HG03039 (cell line): ENCODE data around the gene GYPB.
"Not testable (repeated sequence)": the region's sequence is repeated elsewhere in the genome, so short reads cannot be mapped to it uniquely, and the experiment has no call there.

Experiments
- ATAC-seq: cut with Tn5 transposase; IDR thresholded peaks from one replicate; pipeline ENCODE4 v1.9.1; 2021; ENCODE audit warnings: mild to moderate bottlenecking, moderate library complexity; ENCODE audit not compliant: unreplicated experiment

GYPB gene

DNA sequence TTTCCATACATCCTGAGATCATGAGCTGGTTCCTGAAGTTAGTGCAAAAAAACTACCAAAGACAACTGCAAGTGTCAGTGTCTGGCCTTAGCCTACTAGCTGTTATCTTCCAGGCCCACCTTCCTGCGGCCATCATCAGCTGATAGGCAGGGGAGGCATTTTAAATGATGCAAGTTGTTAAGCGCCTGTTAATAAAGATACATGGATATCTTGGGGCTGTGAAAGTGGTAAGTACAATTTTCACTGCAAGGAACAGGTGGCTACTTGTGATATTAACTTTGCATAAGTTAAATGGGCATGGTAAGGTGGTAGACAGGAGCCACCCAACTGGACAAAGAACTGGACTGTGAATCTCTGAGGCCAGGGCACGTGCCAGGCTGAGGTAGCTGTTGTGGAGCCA is at the start of gene GYPB:
GYPB (minus strand) TSS at position 104 of the 400 bp plus-strand sequence; CDS start at position 11, 93 bp downstream.
- ATAC-seq, result not testable (repeated sequence)

DNA sequence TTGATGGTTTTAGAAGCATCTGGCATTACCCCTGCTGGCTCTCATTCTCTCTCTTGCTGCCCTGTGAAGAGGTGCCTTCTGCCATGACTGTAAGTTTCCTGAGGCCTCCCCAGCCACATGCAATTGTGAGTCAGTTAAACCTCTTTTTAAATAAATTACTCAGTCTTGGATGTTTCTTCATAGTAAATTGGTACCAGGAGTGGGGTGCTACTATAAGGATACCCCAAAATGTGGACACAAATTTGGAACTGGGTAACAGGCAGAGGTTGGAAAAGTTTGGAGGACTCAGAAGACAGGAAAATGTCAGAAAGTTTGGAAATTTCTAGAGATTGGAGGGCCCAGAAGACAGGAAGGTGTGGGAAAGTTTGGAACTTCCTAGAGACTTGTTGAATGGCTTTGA is 42.4 kb upstream of the GYPB start:
- ATAC-seq, result not testable (repeated sequence)

DNA sequence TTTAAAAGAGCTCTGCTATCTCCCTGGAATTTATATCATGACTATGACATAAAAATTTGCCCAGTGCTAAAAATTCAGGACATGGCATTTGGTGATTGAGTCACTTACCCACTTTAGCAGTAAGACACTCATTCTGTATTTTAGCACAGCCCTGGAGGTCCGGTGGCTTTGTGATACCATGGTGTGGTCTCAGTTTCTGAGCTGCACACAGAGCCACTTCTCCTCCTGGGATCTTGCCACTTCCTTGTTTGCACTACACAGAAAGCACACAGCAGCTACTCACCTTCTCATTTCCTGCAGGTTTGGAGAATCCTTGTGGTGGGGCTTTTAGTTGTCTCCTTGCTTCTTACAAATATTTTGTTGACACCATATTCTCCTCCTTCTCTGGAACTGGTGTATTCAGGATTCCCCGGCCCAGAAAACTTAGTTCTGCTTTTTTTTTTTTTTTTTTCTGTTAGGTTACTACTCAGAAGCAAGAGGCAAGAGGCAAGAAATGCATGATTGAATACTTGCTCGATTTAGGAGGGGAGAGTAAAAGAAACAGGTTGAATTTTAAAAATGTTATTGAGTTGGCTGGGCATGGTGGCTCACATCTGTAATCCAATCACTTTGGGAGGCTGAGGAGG is 41.2 kb upstream of the GYPB start:
- not testable (repeated sequence) for ATAC-seq

DNA sequence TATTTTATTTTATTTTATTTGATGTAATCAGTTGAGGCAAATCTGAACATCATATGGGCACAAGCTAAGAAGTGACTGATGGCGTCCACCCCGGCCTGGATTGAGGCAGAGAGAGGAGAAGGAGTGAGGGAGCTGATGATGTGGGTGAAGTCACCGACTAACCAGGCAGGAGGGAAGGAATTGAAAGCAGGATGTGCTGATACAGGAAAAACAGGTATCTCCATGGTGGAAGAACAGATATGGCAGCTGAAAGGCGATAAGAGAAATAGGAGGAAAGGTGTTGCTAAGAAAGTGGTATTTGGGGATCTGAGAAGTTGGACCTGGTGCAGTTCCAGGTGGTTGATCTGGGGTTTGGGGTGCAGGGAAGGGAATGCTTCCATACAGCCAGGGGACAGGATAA is 37.6 kb upstream of the GYPB start:
- ATAC-seq, result no peak

DNA sequence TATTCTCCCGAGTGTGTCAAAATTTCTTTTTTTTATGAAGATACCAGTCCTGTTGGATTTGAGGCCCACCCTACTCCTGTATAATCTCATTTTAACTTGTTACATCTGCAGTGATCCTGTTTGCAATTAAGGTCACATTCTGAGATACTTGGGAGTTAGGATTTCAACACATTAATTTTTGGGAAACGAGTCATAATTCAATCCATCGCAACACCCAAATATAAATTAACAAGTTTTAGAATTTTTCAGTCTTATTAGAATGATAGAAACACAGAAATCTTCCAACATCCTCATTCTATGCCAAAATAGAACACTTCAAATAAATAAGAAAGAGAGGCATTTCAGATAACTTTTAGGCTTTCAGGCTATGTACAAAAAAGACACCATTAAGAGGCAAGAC is 36.2 kb upstream of the GYPB start:
- not testable (repeated sequence) for ATAC-seq

DNA sequence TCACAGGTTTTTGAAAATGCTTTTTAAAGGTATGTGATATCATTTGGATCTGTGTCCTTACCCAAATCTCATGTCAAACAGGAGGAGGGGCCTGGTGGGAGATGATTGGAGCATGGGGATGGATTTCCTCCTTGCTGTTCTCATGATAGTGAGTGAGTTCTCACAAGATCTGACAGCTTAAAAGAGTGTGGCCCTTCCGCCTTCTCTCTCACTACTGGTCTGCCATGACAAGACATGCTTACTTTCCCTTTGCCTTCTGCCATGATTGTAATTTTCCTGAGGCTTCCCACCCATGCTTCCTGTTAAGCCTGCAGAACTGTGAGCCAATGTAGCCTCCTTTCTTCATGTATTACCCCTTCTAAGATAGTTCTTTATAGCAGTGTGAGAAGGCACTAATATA is 32.3 kb upstream of the GYPB start:
- ATAC-seq, result not testable (repeated sequence)

DNA sequence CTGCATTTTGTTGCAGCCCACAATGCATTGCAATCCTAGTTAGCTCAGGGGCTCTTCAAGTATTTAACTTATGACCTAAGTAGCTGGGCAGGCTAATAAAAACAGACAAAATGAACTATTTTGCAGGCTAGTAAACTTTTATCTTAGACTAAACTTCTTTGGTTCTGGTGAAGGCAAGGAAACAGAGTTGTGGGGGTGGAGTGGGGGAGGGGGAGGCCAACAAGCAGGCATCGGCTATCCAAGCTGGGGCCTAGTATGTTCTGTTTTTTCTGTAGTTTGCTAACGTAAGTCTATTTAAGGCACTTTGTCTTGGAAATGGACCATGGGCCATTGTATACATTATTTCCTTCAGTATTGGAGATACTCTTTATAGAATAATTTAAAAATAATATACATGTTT is 31.5 kb upstream of the GYPB start:
- not testable (repeated sequence) for ATAC-seq

DNA sequence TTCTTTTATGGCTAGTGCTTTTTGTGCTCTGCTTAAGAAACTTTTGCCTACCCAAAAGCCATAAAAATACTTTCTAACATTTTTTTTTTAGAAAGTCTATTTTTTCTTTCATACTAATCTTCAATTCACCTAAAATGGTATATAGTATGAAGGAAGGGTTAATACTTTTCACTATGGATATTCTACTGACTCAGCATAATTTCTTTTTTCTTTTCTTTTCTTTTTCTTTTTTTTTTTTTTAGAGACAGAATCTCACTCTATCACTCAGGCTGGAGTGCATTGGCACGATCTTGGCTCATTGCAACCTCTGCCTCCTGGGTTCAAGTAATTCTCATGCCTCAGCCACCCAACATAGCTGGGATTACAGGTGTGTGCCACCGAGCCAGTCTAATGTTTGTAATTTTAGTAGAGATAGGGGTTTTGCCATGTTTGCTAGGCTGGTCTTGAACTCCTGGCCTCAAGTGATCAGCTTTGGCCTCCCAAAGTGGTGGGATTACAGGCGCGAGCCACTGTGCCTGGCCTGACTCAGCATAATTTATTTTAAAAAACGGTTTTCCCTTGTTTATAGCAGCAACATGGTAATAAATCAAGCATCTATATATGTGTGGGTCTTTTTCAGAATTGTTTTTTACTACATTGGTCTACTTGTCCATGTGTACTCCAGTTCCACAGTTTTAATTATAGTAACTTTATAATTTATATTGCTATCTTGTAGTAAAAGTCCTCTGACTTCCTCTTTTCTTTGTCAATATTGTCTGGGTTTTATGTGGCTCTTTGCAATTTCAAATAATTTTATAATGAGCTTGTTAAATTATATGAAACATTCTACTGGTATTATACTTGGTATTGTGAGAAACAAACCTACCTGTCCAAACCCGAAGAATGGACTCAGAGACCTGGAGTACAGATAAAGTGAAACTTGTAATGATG is 30.6 kb upstream of the GYPB start:
- not testable (repeated sequence) for ATAC-seq

DNA sequence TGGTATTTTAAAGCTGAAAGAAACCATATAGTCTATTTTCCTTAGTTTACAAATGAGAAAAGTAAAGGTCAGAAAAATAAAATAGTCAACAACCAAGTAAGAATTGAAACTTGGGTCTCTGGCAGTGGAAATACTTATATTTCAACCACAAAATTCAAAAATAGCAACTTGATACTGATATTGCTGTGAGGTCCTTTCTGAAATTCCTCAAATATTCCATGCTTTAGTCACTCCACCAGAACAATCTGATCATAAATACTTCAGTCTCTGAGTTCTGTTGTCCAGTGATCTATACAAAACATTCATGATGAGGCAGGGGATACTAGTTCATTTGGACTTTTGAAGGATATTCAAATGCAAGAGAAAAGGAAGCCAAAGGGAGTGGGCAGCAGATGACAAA is 25.8 kb upstream of the GYPB start:
- not testable (repeated sequence) for ATAC-seq

DNA sequence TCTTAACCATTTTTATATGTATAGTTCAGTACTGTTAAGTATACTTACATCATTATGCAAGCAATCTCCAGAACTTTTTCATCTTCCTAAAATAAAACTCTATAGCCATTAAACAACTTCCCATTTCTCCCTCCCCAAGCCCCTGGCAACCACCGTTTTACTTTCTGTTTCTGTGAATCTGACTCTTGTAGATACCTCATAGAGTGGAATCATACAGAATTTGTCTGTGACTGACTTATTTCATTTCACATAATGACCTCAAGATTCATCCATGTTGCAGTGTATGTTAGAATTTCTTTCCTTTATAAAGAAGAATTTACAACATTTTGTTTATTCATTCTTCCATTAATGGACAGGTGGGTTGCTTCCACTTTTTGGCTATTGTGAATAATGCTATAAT is 13.4 kb upstream of the GYPB start:
- ATAC-seq, result not testable (repeated sequence)

DNA sequence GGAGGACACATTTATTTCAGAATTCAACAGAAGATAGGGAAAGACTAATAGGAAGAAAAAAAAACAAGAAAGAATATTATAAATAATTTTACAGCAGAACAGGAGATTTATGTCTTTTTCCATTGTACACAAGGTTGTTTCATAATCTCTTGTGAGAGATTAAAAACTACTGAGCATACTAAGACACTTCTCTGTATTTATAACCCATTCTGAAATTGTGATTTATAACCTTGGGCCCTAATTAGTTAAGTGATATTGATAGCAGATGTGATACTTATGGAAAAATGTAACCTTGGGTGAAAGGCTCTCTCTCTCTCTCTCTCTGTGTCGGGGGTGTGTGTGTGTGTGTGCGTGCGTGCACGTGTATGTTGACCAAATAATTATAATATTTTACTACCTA is 12.7 kb upstream of the GYPB start:
- not testable (repeated sequence) for ATAC-seq

DNA sequence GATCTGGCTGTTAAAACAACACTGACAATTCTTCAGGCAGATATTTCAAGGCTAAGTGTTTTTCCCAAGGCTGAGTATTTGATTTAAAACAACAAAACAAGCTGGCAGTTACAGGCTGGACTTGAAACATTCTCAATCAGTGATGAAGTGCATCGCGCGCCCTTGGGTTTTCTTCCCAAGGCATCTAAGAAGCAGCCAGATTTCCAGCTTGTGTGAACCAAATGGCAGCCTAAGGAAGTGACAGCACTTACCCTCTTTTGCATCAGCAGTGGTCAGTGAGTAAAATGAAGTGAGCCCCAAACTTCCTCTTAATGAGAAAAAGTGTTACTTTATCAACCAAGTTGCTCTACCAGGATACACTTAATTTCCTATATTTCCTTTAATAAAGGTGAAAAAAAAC is 12.2 kb upstream of the GYPB start:
- not testable (repeated sequence) for ATAC-seq

DNA sequence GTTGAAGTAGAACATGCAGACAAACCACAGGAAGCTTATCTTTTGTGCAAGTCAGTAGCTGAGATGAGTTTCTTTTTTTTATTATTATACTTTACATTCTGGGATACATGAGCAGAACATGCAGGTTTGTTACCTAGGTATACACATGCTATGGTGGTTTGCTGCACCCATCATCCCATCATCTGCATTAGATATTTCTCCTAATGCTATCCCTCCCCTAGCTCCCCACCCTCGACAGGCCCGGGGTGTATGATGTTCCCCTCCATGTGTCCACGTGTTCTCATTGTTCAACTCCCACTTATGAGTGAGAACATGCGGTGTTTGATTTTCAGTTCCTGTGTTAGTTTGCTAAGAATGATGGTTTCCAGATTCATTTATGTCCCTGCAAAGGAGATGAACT is 11.5 kb upstream of the GYPB start:
- not testable (repeated sequence) for ATAC-seq

DNA sequence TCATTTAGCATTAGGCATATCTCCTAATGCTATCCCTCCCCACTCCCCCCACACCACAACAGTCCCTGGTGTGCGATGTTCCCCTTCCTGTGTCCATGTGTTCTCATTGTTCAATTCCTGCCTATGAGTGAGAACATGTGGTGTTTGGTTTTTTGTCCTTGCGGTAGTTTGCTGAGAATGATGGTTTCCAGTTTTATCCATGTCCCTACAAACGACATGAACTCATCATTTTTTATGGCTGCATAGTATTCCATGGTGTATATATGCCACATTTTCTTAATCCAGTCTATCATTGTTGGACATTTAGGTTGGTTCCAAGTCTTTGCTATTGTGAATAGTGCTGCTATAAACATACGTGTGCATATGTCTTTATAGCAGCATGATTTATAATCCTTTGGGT is 7.5 kb upstream of the GYPB start:
- ATAC-seq, result not testable (repeated sequence)

DNA sequence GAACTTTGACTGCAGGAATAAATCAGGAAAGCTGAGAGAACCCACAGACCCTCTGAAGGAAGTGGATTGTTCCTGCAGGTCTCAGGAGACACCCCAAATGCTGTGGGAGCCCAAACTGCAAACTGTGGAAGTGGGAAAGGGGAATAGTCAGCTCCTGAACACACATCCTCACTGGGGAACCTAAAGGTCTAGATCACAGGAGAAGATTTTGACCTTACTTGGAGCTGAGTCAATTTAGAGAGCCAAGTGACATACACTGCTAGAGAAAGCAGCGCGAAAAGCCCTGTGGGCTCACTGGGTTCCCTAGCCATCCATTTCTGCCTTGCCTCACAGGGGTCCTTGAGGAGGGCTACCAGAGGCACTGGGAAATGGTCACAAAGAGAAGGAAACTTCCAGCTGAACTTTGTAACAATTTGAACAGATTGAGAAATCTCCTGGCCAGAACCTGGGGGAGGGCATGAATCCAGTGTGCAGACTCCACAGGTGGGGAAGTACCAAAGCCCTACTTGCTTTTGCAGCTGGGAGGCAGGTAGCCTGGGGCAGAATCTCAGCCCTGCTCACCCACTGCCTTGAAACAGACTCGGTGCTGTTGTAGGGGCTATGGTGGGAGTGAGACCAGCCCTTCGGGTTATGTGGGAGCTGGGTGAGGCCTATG is 5.3 kb upstream of the GYPB start:
- ATAC-seq, result not testable (repeated sequence)

DNA sequence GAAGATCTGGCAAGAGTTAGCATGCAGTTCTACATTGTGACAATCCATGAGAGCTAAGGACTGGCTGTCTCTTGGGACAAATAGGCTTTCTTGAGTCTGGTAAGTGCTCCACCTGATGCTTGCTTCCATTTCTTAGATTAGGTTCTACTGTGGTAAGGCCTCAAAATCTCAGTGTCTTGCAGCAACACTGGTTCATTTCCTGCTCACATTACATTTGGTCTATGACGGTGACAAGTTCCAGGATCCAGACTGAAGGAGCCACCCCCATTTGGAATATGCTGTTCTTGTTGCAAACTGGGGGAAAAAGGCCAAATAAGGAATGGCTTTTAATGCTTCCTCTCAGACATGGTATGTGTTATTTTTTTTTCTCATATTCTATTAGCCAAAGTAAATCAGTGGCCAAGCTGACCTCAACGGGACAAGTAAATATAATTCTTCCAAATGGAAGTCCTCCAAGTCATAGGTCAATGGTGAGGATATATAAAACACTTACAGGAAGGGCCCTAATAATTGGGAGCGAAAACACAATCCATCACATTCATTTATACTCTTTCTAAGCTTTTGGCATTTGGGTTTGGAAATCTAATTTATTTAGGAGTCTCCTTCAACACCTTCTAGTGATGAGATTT is 3.7 kb upstream of the GYPB start:
- ATAC-seq, result not testable (repeated sequence)

DNA sequence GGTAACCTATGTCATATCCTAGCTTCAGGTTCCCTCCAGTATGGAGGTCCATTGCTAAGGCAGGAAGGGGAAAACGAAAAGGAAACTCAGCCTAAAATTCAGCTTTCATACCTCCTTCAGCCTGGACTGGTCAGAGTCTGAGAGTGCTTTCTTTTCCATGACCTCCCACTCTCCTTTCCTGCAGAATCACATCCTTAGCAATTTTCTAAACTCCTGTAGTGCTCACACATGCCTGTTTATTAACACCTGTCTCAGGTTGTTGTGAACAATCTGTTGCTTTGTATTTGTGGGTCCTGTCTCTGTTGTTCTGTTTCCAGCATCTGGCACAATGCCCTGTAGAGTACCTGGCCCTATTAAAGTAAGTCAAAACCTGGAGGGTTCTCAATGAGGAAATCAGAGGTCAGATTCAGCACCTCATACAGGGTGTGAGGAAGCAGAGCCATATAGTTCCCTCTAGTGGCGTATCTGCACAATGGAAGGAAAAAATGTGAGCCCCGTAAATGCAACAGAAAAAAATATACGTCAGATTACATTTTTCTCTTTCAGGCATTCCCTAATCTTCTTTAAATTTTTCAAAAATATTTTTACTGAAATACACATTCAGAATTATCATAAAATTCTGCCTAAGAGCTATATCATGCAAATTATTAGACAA is 2.3 kb upstream of the GYPB start:
- peak; percentile 86 for ATAC-seq

DNA sequence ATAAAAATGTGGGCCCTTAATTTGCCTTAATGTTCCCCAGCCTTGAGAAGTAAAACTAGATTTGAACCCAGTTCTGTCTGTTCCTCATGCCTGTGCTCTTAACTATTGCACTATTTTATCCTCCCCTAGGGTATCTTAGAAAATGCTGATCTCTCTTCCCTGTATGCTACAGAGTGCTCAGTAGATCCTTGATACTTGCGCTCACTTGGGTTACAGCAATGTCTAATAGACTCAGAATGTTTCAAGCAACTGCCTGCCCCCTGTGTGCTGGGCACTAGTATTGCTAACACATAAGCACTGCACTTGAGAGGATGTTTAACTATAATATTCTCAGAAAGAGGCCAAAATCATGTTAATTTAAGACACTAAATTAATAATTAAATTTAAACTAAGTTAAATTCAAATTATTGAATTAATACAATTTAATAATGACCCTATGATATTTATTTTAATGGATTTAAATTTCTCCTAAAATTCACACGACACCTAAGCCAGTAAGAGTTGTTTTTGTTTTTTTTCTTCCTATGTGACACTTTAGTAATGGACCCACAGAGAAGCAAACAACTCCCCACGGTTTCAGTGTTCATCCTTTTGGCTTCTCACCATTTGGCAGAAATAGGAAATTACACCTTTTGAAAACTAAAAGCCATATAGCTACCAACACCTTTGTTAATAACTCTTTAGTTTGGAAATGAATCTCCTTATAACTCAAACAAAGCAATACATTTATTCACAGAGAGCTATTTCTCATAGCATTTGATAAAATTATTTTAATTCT is 768 bp downstream of the GYPB start:
- not testable (repeated sequence) for ATAC-seq

DNA sequence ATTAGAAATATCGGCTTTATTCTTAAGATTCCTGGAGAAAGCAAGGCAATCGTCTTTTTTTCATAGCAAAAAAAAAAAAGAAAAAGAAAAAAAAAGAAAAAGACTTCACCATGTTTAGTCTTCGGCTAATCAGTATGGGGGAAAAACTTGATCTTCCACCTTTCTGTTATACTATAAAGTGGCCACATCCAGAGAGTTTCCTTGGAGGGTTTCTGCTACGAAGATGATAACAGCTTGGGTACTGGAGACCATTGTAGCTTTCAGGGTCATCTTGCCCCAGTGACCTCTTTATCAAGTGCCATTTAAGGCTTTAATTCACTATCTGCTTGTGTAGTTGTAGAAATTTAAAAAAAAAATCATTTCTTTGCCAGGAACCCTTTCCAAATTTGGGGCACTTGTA is 1.9 kb downstream of the GYPB start:
- ATAC-seq, result not testable (repeated sequence)
